ENCODE data around the gene PTPRD.

Gene PTPRD

DNA sequence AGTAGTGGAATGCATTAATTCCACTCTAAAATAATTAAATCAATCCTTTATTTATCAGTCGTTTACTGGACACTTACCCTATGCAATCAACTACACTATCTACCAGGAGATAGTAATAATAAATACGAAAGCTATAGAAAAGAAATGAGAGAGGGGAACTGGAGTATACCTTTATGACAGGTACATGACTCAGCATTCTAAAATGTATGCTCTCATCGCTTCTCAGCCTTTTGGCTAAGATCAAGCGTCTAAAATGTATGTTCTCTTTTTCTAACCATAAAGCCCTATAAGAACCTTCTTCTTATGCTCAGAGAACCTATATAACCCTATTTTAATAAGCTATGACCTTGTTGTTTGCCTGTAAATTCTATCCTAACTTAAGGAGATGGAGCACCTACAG lies 2059.4 kb downstream of the PTPRD start:
- DNase-seq: no peak

DNA sequence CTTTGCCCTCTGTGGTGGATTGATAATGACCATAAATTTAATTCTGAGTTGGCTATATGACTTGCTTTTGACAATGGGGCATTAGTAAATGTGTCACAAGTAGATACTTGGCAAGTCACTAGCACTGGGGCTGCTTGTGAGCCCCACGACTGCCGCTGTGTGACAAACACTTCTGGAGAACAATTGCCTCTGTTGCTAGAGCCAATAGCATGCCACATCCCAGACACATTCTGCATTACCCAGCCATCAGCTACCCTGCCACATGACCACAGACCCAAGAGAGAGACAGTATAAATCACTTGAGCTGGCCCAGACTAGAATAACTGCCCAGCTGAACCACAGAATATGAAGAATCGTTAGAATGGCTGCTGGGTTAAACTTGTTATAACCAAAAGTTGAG lies 2060.1 kb downstream of the PTPRD start:
- no peak for DNase-seq

DNA sequence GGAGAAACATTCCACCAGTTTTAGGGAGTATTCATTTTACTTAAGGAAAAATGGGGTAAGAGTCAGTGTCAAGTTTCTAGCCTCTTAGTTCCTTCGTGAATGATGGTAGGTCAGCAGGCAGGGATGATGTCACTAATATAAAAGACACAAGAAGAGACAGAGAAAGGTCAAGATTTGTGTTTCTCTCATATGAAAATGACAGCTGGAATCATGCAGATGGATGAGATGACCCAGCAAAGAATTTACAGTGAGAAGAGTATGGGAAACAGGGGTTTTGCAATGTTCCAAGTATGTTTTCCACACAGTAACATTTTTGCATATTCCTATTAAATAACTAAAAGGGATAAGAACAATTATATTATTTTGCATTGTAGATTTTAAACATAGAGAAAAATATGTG lies 2063.6 kb downstream of the PTPRD start:
- DNase-seq: no peak

DNA sequence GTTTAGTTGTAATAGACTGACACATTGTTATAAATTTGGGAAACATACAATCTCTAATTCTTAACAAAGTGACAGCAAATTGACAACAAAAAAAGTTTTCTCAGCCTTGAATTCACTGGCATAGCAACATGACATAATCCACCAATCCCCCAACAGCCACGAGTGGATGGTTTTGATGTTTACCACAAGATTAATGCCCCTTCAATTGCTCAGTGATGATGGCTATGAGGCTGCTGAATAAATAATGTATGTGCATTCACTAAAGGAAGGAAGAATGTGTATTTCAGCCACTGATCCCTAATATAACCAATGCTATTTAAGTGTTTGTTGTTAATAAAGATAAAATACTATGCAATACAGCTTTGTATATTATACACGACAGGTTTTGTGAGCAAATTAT lies 2069.6 kb downstream of the PTPRD start:
- DNase-seq: no peak

DNA sequence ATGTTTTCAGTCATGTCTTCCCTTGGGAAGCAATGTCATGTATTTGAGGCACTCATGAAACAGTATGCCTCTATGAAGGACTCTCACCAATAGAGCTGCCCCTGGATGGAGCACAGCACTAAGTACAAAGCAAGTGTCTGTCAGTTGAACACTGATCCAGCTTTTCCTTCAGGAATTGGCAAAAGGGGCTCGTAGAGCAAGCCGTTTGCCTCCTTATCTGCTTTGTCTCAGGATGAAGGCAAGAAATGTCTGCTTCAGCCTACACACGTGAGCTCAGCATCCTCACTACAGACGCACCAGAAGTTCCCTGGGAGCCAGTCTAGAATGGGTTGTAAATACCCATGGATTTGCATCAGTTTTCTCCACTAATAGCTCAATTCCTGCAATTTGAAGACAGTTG lies 2070.3 kb downstream of the PTPRD start:
- no peak for DNase-seq

DNA sequence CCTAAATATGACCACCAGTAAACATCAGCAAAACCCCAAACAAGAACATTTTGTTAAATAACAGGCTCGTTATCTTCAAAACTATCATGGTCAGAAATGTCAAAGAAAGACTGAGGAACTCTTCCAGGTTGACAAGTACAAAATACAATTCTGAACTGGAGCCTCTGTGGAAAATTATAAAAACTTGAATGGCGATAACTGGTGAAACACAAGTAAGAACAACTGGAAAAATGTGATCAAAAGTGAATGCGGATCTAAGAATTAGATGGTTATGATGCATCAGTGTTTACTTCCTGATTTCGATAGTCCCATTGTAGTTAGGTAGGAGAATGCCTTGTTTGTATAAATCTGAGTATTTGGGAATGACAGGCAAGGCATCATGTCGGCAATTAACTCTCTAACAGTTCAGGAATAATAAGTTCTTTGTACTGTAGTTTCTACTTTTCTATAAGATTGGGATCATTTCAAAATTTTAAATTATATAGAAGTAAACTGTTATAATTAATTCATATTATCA lies 2073.1 kb downstream of the PTPRD start:
- DNase-seq: no peak

DNA sequence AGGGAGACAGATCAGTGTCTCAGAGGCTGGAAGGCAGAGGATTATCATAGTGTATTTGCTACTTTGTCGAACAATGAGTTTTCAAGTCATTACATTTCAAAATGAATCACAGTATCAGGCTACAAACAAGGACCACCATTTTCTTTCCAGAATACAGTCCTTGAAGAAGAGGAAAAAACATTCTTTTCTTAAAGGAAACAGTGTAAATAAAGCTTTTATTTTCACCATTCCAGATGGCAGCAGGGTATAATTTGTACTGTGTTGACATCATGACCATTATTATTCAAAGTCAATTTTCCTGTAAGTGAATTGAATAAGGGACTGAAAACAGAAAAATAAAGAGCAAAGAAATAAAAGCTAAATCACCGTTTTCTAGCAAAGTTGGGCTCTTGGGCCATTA lies 2076.0 kb downstream of the PTPRD start:
- DNase-seq: no peak

DNA sequence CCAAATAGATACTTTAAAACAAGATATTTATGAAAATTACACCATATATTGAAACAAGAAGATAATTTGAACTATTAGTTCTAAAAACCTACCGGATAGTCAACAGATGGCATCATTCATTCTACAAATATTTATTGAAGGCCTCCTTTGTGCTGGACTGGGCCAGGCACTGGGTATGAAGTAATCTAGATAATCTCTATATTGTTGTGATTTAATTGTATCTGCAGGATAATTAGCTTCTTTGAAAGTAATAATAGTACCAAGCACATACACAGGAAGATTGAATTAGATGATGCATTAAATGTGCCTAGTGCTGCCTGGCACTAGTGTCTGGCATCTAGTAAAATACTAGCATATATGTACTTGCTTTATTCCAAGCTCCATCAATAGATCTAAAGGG lies 2078.0 kb downstream of the PTPRD start:
- no peak for DNase-seq

DNA sequence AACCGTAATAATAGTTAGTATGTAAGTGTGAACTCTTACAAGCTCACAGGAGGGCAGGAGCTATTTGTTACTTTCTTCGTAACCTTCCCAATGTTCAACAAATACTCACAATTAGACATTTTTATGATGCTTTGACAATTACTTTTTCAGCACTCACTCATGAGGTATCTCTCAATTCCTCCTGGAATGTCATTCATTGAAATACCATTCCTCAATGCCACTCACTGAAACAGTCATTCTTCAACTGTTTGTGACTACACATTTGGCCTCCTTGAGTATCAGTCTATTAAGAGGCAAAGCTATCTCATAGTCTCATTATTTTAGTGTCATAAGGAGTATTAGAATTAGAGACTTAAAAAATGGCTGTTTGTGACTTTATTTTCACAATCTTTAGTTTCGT lies 2079.1 kb downstream of the PTPRD start:
- no peak for DNase-seq

DNA sequence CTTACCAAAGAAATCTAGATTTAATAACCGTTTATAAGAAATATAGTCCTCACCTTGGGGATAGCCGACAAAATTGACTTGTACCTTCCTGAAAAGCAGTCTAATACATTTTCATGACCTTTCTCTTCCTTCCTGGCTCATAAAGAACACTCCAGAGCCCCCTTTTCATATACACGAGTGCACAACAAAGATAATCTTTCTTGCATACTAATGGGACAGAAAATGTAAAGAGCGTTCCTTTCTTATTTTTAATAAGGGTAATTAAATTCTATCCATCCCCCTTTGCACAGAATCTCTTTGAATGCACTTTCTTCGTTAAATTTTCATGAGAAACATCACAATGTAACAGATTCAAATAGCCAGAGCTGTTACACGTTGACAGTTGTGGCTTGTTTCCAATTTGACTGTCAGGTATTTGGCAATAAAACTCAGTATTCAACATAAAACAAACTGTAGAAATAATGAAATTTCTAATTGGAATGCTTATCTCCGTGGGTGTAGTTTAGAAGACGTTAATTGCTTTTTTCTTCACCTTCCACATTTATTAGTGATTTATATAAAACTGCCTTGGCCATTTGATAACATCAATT lies 2080.9 kb downstream of the PTPRD start:
- DNase-seq: no peak

DNA sequence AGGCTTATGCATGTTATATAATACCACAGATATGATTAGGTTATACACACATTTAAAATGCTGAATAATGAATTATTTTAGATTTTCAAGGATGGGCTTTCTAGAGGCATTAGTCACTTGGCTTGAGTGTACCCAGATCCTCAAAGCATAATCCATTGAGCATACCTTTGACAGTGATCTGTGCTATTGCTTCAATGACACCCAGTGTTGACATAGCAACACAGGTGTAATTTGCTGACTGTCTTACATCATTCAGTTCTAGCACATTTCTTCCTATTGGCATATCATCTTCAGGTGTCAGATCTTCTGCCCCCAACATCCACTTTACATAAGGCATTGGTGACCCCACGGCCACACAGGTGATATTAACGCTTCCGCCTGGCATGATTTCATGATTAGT lies 2091.7 kb downstream of the PTPRD start:
- no peak for DNase-seq

DNA sequence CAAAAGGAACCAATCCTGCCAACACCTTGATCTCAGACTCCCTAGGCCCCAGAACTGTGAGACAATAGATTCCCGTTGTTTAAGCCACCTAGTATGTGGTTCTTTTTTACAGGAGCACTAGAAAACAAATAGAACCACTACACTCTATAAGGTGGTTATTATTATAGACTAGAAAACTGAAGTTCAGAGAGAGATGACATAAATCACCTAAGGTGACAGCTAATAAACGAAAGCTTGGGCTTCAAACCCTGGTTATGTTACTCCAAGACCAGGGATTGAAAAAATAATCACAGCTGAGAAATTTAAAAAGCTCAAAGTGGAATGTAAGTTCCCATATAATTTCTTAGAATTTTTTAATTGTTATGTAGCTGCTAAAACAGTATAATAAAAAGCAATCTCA lies 2097.1 kb downstream of the PTPRD start:
- no peak for DNase-seq

DNA sequence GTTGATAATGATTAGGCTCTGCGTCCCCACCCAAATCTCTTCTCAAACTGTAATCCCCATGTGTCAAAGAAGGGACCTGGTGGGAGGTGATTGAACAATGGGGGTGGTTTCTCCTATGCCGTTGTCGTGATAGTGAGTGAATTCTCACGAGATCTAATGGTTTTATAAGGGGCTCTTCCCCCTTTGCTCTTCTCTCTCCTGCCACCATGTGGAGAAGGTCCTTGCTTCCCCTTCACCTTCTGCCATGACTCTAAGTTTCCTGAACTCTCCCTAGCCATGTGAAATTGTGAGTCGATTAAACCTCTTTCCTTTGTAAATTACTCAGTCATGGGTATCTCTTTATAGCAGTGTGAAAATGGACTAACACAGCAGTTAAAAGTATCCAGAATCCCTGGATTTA lies 2098.0 kb downstream of the PTPRD start:
- no peak for DNase-seq

DNA sequence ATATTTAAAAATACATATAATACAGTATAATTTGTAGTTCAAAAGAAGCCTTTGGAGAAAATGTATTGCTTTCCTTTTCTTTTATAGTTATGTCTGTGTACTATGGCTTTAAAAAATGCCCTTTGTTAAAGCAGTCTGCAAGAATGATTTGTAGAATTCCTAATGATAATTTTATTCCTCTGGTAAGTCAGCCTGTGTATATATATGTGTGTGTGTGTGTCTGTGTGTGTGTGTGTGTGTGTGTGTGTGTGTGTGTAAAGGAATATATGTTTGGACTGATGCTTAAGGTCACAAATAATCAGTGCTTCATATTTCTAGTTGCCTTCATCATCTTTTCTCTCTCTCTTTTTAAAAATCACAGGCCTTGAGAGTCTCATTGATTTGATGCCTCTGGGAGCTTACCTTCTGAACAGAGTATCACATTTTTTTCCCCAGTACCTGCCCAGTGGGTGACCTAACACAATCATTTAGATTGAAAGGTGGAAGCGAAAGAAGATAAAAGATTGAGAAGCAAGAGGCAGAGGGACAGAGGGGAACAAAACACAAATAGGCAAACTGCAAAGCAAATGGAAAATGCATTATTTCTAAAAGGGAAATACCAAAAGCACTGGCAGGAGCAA lies 2104.0 kb downstream of the PTPRD start:
- DNase-seq: no peak

DNA sequence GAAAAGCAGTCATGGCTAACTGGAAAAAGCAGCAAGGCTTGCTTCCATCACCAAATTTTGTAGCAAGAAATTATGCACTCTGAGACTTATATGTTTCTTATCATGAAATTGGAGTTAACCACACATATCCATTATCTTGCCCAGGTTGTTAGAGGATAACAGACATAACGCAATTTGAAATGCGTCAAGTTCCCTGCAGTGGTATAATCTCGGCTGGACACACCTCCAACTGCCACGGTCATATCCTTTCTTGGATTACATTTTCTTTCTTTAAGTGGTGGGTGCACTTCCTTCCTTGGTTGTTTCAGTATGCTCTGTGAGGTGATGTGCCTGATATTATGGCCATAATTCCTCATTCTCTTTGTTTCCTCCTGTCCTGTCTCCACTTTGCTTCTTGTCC lies 2118.2 kb downstream of the PTPRD start:
- DNase-seq: no peak

DNA sequence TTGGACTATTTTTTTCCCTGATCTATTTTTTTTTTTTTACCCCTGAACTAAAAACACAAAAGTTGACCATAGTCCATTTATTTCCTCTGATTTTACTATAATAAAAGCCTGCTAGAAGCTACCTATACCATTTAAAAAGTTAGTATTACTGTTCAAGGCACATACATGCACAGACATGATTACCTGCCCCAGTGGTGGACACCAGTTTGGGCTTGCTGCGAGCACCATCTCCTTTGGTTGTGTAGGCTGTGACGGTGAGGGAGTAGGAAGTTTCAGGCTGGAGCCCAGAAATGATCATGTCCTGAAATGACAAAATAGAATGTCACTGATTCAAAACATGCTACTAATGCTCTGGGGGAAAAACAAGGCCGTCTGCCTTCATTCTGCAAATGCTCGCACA lies 2120.1 kb downstream of the PTPRD start:
- DNase-seq: no peak

DNA sequence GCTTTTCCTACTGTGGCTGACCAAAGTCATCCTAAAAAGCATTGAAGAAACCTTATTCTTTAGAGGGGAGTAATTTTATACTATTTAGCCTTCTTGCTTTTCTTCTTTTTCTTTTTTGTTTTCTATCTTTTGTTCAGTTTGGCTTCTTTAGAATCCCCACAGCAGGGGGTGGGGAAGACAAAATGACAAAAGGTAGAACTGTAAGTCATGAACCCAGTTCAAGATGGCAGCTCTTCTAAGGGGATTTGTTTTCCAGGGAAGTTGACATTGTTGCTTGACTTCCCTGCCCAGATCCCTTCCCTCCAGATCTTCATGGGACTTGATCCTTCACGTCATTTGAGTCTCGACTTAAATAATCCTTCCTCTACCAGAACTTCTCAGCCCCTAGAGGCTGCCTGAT lies 2120.8 kb downstream of the PTPRD start:
- DNase-seq: no peak

DNA sequence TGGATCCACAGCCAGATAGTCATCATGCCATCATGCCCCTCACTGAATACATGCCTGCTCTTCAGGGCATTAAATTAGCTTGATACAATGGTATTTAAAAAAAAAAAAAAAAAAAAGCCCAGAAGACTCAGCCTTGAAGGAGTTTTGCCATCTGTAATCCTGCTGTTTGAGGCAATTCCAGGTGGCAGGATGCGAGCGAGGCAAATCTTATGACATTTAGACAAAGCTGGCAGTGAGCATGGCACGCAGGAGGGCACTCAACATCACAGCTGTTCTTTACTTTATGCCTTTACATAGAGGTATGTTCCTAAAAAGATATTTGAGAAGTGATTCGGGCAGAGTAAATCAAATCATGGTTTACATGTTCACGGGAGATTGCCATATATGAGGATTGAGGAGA lies 2121.2 kb downstream of the PTPRD start:
- DNase-seq: no peak

DNA sequence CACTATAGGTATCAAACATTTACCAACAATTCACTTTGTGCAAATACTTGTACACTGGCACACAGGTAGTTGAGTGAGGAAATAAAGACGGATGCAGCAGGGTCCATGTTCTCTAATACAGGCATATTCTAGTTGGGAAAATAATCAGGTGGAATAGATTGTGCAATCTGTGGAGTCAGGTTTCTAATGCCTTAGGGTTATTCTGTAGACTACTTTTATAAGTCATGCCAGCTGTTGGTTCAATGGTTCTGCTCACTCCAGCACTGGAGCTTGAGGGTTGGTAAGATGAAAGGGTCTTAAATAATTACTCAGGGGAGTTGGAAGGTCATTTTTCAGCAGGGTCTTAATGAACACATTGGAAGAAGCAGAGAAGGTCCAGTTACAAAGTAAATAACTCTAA lies 2123.0 kb downstream of the PTPRD start:
- DNase-seq: no peak

DNA sequence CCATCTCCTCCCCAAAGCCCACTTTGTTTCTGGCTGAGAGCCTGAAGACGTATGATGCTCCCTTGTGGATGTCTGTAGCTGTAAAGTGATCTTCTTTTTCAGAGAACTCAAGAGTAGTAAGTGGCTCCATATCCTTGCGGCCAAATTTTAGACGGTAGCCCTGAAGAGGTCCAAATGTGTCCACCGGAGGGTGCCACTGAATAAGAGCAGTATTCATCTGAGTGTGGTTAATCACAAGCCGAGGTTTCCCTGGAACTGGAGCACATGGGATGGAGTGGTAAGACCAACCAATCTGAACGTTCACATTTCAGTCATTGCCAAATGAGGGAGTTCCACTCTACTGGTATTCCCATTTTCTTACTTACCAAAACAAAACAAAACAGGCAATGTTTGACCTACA lies 2126.7 kb downstream of the PTPRD start:
- peak in 1 of 2 donors; percentile 5 for DNase-seq

DNA sequence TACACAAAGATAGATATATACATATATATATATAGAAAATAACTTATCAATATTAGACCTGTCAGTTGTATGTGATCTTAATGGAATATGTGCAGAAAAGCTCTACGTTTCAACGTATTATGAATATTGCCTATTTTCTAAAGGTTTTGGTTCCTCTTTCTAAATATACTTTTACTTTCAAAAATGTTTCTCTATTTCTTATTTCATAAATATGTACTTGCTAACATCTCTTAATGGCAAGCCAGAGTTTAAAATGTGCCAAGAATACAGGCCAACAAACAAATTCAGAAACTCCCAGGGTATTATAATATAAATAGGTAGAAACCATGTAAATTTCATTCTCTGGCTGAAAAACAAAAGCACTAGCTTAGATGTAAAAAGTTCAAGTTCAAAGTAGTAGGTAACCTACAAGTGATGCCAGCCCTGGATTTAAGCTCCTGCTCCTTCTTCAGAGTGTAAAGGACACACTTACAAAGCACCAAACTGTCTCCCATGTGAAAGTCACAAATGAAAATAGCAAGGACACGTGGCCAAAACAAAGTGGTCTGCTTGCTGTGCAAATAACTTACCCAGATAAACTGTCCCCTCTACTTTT lies 2128.1 kb downstream of the PTPRD start:
- no peak for DNase-seq

DNA sequence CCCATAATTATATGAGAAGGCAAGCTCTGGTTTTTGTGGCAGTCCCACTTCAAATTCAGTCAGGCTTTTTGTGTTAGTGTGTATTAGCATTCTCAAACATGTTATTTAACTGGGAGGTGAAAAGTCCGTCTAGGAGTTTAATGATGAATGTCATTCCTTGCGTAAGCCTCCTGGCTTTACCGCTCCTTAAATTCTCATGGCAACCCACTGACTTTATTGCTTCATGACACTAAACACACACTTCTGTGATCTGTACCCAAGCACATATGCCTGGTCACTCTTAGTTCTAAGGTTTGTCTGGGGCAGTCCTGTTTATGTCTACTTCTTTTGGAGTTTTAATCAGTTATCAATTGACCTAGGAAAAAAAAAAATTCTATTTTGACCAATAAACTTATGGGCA lies 2135.4 kb downstream of the PTPRD start:
- no peak for DNase-seq

DNA sequence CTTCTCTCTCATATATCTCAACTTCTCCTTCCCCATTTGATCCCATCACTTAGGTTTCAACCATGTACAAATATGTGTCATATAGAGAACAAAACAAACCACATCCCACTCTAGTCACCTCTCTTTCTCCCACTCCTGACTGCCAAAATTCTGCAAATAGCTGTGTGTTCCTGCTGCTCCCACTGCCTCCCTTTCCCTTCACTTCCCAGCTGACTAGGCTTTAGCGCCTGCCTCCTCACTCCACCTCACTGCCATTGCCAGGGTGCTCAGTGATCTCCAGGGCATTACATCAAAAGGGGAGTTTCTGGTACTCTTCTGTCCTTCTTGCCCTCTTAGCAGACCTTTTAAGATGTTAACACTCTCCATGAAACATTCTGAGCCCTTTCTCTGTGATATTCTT lies 2137.9 kb downstream of the PTPRD start:
- no peak for DNase-seq

DNA sequence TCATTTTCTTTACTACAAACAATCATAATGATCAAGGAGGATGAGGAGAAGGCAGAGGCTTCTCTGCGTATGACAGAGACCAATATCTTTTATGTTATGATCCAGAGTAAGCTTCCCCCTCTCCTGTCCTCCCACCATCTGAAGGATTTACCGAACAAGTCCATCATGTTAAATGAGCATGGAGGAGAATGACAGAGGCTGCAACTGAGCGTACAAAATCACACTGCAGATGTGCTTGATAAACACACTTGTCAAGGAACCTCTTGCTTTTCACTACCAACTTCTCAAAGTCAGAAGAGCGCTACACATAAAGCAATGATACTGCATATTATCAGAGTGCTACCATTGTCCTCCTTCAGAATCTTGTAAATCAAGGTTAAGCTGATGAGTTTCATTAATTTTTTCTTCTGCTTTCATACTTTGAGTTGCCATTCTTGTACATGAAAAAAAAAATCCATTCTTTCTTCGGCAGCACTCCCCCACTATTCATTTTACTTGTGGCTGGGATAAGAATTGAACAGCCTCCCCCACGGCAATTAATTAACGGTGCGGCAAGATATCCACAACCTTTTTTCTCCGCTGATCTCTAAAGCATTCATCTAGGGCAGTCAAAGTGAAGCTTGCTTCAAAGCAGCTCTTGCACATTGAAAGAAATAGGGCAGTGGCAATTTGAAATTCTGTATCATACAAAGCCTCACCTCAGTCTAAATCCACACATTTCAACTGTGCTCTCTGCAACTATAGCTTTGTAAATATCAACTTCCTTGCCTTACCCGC lies 2139.4 kb downstream of the PTPRD start:
- DNase-seq: no peak
